OCI-LY7 (cell line): ENCODE data around the gene CCDC127.

Experiments used
- EZH2phosphoT487 ChIP-seq: fragments of 200-600 bp; sonication (generic); IDR thresholded peaks from 2 replicates; pipeline ENCODE4 v1.6.1; 2018; ENCODE audit warnings: low read depth, borderline replicate concordance, mild to moderate bottlenecking, mixed run types, antibody characterized with exemption, low read length, moderate library complexity, mixed read lengths
- TF ChIP-seq, protein P1 (sequence below): fragments of 200-600 bp; sonication (generic); conservative IDR thresholded peaks from 2 replicates; pipeline ENCODE4 v1.5.1; 2014; ENCODE audit warnings: mild to moderate bottlenecking, antibody characterized with exemption, low read length, moderate library complexity, mixed read lengths

DNA sequence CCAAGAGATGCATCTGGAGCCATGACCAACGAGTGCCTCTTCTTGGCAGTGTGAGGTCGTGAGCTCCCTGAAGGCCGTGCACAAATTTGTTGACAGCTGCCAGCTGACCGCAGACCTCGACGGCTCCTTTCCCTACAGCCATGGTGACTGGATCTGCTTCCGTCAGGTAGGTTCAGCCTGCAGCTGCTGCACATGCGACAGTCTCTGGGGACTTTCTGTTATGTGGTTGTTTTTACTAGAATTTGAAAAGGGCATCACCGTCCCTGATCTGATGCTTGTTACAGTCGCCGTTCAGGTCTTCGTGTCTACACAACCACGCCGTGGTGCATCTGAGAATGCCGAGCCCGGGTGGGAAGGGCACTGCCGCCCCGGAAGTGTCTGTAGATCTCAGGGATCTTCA, 63.1 kb downstream of the CCDC127 start:
- TF ChIP-seq, protein P1, sequence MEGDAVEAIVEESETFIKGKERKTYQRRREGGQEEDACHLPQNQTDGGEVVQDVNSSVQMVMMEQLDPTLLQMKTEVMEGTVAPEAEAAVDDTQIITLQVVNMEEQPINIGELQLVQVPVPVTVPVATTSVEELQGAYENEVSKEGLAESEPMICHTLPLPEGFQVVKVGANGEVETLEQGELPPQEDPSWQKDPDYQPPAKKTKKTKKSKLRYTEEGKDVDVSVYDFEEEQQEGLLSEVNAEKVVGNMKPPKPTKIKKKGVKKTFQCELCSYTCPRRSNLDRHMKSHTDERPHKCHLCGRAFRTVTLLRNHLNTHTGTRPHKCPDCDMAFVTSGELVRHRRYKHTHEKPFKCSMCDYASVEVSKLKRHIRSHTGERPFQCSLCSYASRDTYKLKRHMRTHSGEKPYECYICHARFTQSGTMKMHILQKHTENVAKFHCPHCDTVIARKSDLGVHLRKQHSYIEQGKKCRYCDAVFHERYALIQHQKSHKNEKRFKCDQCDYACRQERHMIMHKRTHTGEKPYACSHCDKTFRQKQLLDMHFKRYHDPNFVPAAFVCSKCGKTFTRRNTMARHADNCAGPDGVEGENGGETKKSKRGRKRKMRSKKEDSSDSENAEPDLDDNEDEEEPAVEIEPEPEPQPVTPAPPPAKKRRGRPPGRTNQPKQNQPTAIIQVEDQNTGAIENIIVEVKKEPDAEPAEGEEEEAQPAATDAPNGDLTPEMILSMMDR, result no peak
- TF ChIP-seq EZH2phosphoT487, result no peak
